ENCODE measurements around the gene CEP128. TPM values are rescaled to one million over a fixed set of nuclear protein-coding genes. Genes with fewer than 3 reads are reported as not detected.

The CEP128 gene
- polyA plus RNA-seq, 1 donor (not counting 4 experiments of a cell fraction or from before 2014, with no cell fraction given): 2.6 TPM

- Histone ChIP-seq H3K4me3 (ENCODE audit: control insufficient read depth in 2 of 3, extremely low read depth in 1 of 3, insufficient read depth in 2 of 3, low read depth in 1 of 3, low read length in 3 of 3) (no peak overlapping the region), H3K9me1 (ENCODE audit: control insufficient read depth, extremely low read depth, insufficient read depth, low read length) (no peaks in the 10 kb centered on the region), H3K79me2 (ENCODE audit: control insufficient read depth, insufficient read depth, low read length) (no peaks in the 10 kb centered on the region), H2AFZ (ENCODE audit: control insufficient read depth, low read length) (no peak overlapping the region), H3K9me3 (ENCODE audit: control insufficient read depth, low read depth, low read length) (no peaks in the 10 kb centered on the region), H4K20me1 (ENCODE audit: control insufficient read depth, extremely low read depth, insufficient read depth, low read length) (no peaks in the 10 kb centered on the region), H3K9ac (ENCODE audit: control insufficient read depth, extremely low read depth, insufficient read depth, low read length) (no peak overlapping the region), H3K27ac (ENCODE audit: control insufficient read depth, insufficient read depth, low read length) (no peak overlapping the region), H3K4me2 (ENCODE audit: control insufficient read depth, extremely low read depth, insufficient read depth, low read depth, low read length) (no peak overlapping the region), H3K36me3 (ENCODE audit: control insufficient read depth in 2 of 2, extremely low read depth in 1 of 2, insufficient read depth in 2 of 2, low read length in 2 of 2) (no peaks in the 10 kb centered on the region), H3K27me3 (ENCODE audit: control insufficient read depth, extremely low read depth, insufficient read depth, low read length) (no peaks in the 10 kb centered on the region), H3K4me1 (ENCODE audit: control insufficient read depth, extremely low read depth, insufficient read depth, low read length) (peaks cover 2% of the 10 kb centered on the region)
- no peak for DNase-seq (ENCODE audit: low read depth, low spot score)
- dilution Hi-C loops (cut with MboI; ENCODE audit: extremely low pct_ligation_motif_present, low sequenced_read_pairs): no loop called here
- FAIRE-seq: no peak
- TF ChIP-seq EZH2 (IDR thresholded peaks at IDR 0.05; ENCODE audit: low read length) (no peak), CTCF (optimal IDR thresholded peaks at IDR 0.05 in 1 of 3, IDR thresholded peaks at IDR 0.05 in 1 of 3, conservative IDR thresholded peaks at IDR 0.05 in 1 of 3; ENCODE audit: extremely low read depth in 1 of 3, insufficient read depth in 2 of 3, low read length in 3 of 3) (no peak)
Measured at GRCh38 chr14:80965037-80965436, 23.5 kb upstream of the CEP128 start.

GRCh38 chr14:80959496-80959895, 18.0 kb upstream of the CEP128 start:
- DNase-seq (ENCODE audit: low read depth, low spot score) (no peak), FAIRE-seq (peak; percentile 17)
- H3K79me2 ChIP-seq (ENCODE audit: control insufficient read depth, insufficient read depth, low read length): no peaks in the 10 kb centered on the region
- peaks cover 8% of the 10 kb centered on the region for H3K27me3 ChIP-seq (ENCODE audit: control insufficient read depth, extremely low read depth, insufficient read depth, low read length)
- peaks cover 3% of the 10 kb centered on the region for H3K4me1 ChIP-seq (ENCODE audit: control insufficient read depth, extremely low read depth, insufficient read depth, low read length)
- TF ChIP-seq EZH2 (IDR thresholded peaks at IDR 0.05; ENCODE audit: low read length) (no peak), CTCF (optimal IDR thresholded peaks at IDR 0.05 in 1 of 3, IDR thresholded peaks at IDR 0.05 in 1 of 3, conservative IDR thresholded peaks at IDR 0.05 in 1 of 3; ENCODE audit: extremely low read depth in 1 of 3, insufficient read depth in 2 of 3, low read length in 3 of 3) (no peak)
- dilution Hi-C loops (cut with MboI; ENCODE audit: extremely low pct_ligation_motif_present, low sequenced_read_pairs): no loop called here
- H2AFZ ChIP-seq (ENCODE audit: control insufficient read depth, low read length): peak overlapping the region; percentile 56
- H3K9ac ChIP-seq (ENCODE audit: control insufficient read depth, extremely low read depth, insufficient read depth, low read length): no peak overlapping the region
- no peak overlapping the region for H3K4me2 ChIP-seq (ENCODE audit: control insufficient read depth, extremely low read depth, insufficient read depth, low read depth, low read length)
- no peaks in the 10 kb centered on the region for H3K9me1 ChIP-seq (ENCODE audit: control insufficient read depth, extremely low read depth, insufficient read depth, low read length)
- H3K9me3 ChIP-seq (ENCODE audit: control insufficient read depth, low read depth, low read length): no peaks in the 10 kb centered on the region
- H3K27ac ChIP-seq (ENCODE audit: control insufficient read depth, insufficient read depth, low read length): no peak overlapping the region
- no peaks in the 10 kb centered on the region for H4K20me1 ChIP-seq (ENCODE audit: control insufficient read depth, extremely low read depth, insufficient read depth, low read length)
- H3K36me3 ChIP-seq (ENCODE audit: control insufficient read depth in 2 of 2, extremely low read depth in 1 of 2, insufficient read depth in 2 of 2, low read length in 2 of 2): no peaks in the 10 kb centered on the region
- no peak overlapping the region for H3K4me3 ChIP-seq (ENCODE audit: control insufficient read depth in 2 of 3, extremely low read depth in 1 of 3, insufficient read depth in 2 of 3, low read depth in 1 of 3, low read length in 3 of 3)
